Peyer's patch (tissue), 4 donors: ENCODE measurements around the gene ARMH3.

Experiments
- CTCF ChIP-seq, 6 experiments: fragments of 450-650 bp in 4 of 6; fragments of 200-600 bp in 2 of 6; sonication (generic) in 1 of 6; IDR thresholded peaks; one replicate each; pipeline ENCODE4 v1.5.1; 2017 to 2019; ENCODE audit warnings: antibody characterized with exemption in 6 of 6, mild to moderate bottlenecking in 3 of 6, moderate library complexity in 1 of 6
- POLR2A ChIP-seq, 2 donors: fragments of 450-650 bp; IDR thresholded peaks; one replicate each; pipeline ENCODE4 v1.5.1; 2017; ENCODE audit warnings: antibody characterized with exemption in 2 of 2, mild to moderate bottlenecking in 2 of 2, moderate library complexity in 2 of 2

- no peak for TF ChIP-seq CTCF (IDR thresholded peaks at IDR 0.05)
- TF ChIP-seq POLR2A (IDR thresholded peaks at IDR 0.05), result no peak
Measured at GRCh38 chr10:101892782-101893391, 163.1 kb downstream of the ARMH3 start.
